CD4-positive, alpha-beta T cell (primary cell): ENCODE results near the gene PREP. TPM values are rescaled to one million over a fixed set of nuclear protein-coding genes. Genes with fewer than 3 reads are reported as not detected.

Experiments
- ATAC-seq: fragments of 200-7000 bp; cut with Tn5 transposase; one replicate; pipeline ENCODE4 v1.10.0; 2022; ENCODE audit warnings: mild to moderate bottlenecking; ENCODE audit not compliant: poor library complexity
- CTCF ChIA-PET: fragments of 350-600 bp; sonication (Branson Sonifier 250); formaldehyde crosslinking; loops from one replicate; lab custom pipeline; 2021; ENCODE audit warnings: antibody characterized with exemption, inconsistent platforms; lab: Charles Lee
- POLR2A ChIA-PET: fragments of 350-600 bp; sonication (Branson Sonifier 250); formaldehyde crosslinking; loops from one replicate; lab custom pipeline; 2021; ENCODE audit warnings: antibody characterized with exemption, inconsistent platforms; lab: Charles Lee
- DNase-seq, 14 experiments: peaks; one replicate each; pipeline ENCODE4 v3.0.0-alpha.2; 2013 to 2020; ENCODE audit warnings: mixed read lengths in 2 of 14
- H3K27ac ChIP-seq, 2 donors: one replicate each; pipeline versions ENCODE4 v1.5.1 to v1.7.0; 2013; ENCODE audit warnings: low read length in 2 of 2, low read depth in 1 of 2, mild to moderate bottlenecking in 1 of 2
- H3K27me3 ChIP-seq, 2 experiments: 1 replicate in 1 of 2; 2 replicates in 1 of 2; pipeline versions ENCODE4 v1.6.1 to v1.7.0; 2013; ENCODE audit warnings: low read length in 2 of 2, control low read depth in 1 of 2, mild to moderate bottlenecking in 1 of 2, moderate library complexity in 1 of 2; ENCODE audit not compliant: insufficient read depth in 2 of 2, control insufficient read depth in 1 of 2
- H3K36me3 ChIP-seq: one replicate; pipeline ENCODE4 v1.6.1; 2013; ENCODE audit warnings: low read length, control low read depth; ENCODE audit not compliant: insufficient read depth
- H3K4me1 ChIP-seq: one replicate; pipeline ENCODE4 v1.6.1; 2013; ENCODE audit warnings: low read length, control low read depth; ENCODE audit not compliant: insufficient read depth
- H3K4me3 ChIP-seq: one replicate; pipeline ENCODE4 v1.5.1; 2013; ENCODE audit warnings: mild to moderate bottlenecking, low read length, moderate library complexity
- H3K9me3 ChIP-seq, 2 experiments: 1 replicate in 1 of 2; 2 replicates in 1 of 2; pipeline versions ENCODE4 v1.6.1 to v1.7.0; 2013; ENCODE audit warnings: low read length in 2 of 2, mild to moderate bottlenecking in 2 of 2, control low read depth in 1 of 2, moderate library complexity in 1 of 2; ENCODE audit not compliant: control insufficient read depth in 1 of 2, insufficient read depth in 1 of 2
- H3K27ac Mint-ChIP-seq: one replicate; pipeline ENCODE4 v1.8.0; 2020; ENCODE audit warnings: mixed read lengths
- H3K27me3 Mint-ChIP-seq: one replicate; pipeline ENCODE4 v1.8.0; 2021; ENCODE audit warnings: mixed read lengths
- H3K36me3 Mint-ChIP-seq: one replicate; pipeline ENCODE4 v1.8.0; 2021; ENCODE audit warnings: low read depth, mixed read lengths
- H3K4me1 Mint-ChIP-seq: one replicate; pipeline ENCODE4 v1.8.0; 2021; ENCODE audit warnings: low read depth, mixed read lengths
- H3K4me3 Mint-ChIP-seq: one replicate; pipeline ENCODE4 v1.8.0; 2020; ENCODE audit warnings: mild to moderate bottlenecking, mixed read lengths
- H3K9me3 Mint-ChIP-seq: one replicate; pipeline ENCODE4 v1.8.0; 2020; ENCODE audit warnings: mixed read lengths
- CTCF ChIP-seq: fragments of 200-600 bp; IDR thresholded peaks from one replicate; pipeline ENCODE4 v1.8.0; 2022; ENCODE audit warnings: antibody characterized with exemption, mild to moderate bottlenecking
- intact Hi-C, 2 experiments: fragments of 100-400 bp; cut with DNase I in 1 of 2; cut with micrococcal nuclease in 1 of 2; formaldehyde crosslinking; loops; one replicate each; pipeline versions ENCODE4 v1.15.1 to v1.9.0; 2023 to 2025; cut with DNase I, micrococcal nuclease
- total RNA-seq, 174 experiments: library from RNA in 2 of 174; stranded (reverse) in 2 of 174; gene quantifications; one replicate each; pipeline ENCODE4 v1.2.3 and lab custom pipeline; 2021 to 2026

Gene PREP
- total RNA-seq, 2 experiments from 2014 or later = 14.9 to 15.6 TPM

DNA sequence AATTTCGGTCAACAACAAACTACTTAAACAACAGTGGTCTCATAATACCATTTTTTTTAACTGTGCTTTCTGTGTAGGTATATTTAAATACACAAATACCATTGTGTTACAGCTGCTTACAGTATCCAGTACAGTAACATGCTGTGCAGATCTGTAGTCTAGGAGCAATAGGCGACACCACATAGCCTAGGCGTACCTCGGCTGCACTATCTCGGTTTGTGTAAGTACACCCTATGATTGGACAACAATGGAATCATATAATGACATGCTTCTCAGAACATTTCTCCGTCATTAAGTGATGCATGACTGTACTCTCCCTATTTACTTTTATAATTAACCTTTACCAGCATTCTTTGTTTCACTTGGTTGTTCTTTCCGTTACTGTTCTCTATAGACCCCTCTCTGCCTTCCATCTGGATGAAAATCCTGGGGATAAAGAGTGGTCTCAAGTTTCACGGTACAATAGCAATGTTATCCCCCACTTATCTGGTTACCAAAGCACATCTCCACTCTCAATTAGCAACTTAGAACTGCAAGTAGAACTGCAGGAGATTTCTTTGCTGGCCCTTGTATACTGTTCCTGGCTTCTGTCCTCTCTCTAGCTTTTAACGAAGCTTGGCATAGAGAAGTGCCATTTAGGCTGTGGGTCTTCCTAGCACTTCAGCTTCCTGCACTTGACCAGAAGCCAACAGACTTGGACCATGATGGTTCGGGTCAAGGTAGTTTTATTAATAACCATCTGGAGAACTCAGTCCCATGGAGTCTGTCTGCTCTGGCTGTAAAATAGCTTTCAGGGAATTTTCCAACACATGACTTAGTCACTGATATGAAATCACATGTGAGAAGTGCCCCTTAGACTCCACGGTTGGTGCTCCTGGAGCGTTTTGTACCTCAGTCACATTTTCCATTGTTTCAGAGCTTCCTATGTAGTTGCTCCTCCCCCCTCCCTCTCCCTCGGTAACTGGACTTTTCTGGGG, 142.7 kb downstream of the PREP start:
- no peak for TF ChIP-seq CTCF
- H3K36me3 ChIP-seq = no peaks in the 10 kb centered on the region
- no peak overlapping the region for H3K4me3 Mint-ChIP-seq
- no peaks in the 10 kb centered on the region for H3K9me3 ChIP-seq
- DNase-seq (no peak), ATAC-seq (no peak)
- no peak overlapping the region for H3K27ac Mint-ChIP-seq
- peaks cover 15% of the 10 kb centered on the region for H3K27me3 Mint-ChIP-seq
- no peaks in the 10 kb centered on the region for H3K9me3 Mint-ChIP-seq
- ChIA-PET POLR2A (no interaction called here), CTCF (no interaction called here)
- no peak overlapping the region for H3K27ac ChIP-seq
- H3K4me1 ChIP-seq = no peaks in the 10 kb centered on the region
- no peaks in the 10 kb centered on the region for H3K4me1 Mint-ChIP-seq
- peaks cover 0 to 7% of the 10 kb centered on the region in 2 experiments for H3K27me3 ChIP-seq
- H3K4me3 ChIP-seq = no peak overlapping the region
- intact Hi-C loops = no loop called here
- H3K36me3 Mint-ChIP-seq = no peaks in the 10 kb centered on the region

DNA sequence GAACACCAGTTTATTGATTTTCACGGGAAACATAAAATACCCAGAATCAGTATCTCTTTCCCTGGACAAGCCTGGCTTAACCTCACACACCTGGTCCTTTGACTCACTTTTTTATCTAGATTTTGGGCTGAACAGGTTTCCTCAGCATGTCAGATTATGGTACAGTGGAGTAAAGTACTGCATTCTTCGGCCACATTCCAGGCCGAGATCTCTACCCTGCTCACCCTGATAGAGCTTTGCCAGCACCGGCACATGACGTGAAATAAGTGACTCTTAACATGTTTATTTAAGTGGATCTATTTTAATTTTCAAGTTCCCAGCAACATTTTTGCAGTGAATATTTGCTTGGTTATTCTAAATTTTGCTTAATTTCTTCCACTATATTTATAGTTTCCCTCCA, 144.1 kb downstream of the PREP start:
- ChIA-PET CTCF (no interaction called here), POLR2A (no interaction called here)
- no peak for TF ChIP-seq CTCF
- Histone ChIP-seq H3K9me3 (no peaks in the 10 kb centered on the region), H3K27me3 (peaks cover 0 to 7% of the 10 kb centered on the region in 2 experiments), H3K4me3 (no peak overlapping the region), H3K4me1 (no peaks in the 10 kb centered on the region), H3K27ac (no peak overlapping the region), H3K36me3 (no peaks in the 10 kb centered on the region)
- H3K27ac Mint-ChIP-seq = no peak overlapping the region
- no peak overlapping the region for H3K4me3 Mint-ChIP-seq
- no peak for ATAC-seq
- H3K9me3 Mint-ChIP-seq = no peaks in the 10 kb centered on the region
- no peaks in the 10 kb centered on the region for H3K4me1 Mint-ChIP-seq
- intact Hi-C loops = no loop called here
- H3K36me3 Mint-ChIP-seq = no peaks in the 10 kb centered on the region
- peaks cover 15% of the 10 kb centered on the region for H3K27me3 Mint-ChIP-seq
- DNase-seq = no peak

GRCh38 chr6:105257340-105257739, 145.5 kb downstream of the PREP start:
- TF ChIP-seq CTCF = no peak
- H3K36me3 ChIP-seq = no peaks in the 10 kb centered on the region
- ATAC-seq (no peak), DNase-seq (no peak)
- Mint-ChIP-seq H3K27ac (no peak overlapping the region), H3K27me3 (peaks cover 15% of the 10 kb centered on the region), H3K4me1 (no peaks in the 10 kb centered on the region), H3K36me3 (no peaks in the 10 kb centered on the region), H3K4me3 (no peak overlapping the region), H3K9me3 (no peaks in the 10 kb centered on the region)
- H3K9me3 ChIP-seq = no peaks in the 10 kb centered on the region
- H3K4me3 ChIP-seq = no peak overlapping the region
- no peak overlapping the region for H3K27ac ChIP-seq
- ChIA-PET POLR2A (no interaction called here), CTCF (no interaction called here)
- no peaks in the 10 kb centered on the region for H3K4me1 ChIP-seq
- H3K27me3 ChIP-seq = peaks cover 0 to 3% of the 10 kb centered on the region in 2 experiments
- intact Hi-C loops = no loop called here
